Kidney (tissue), 11 donors: ENCODE measurements around the gene SRGAP2C. TPM values are rescaled to one million over a fixed set of nuclear protein-coding genes. Genes with fewer than 3 reads are reported as not detected.
"Not testable (repeated sequence)": the region's sequence is repeated elsewhere in the genome, so short reads cannot be mapped to it uniquely, and the experiment has no call there.

Experiments used
- DNase-seq, 5 donors: peaks; one replicate each; pipeline ENCODE4 v3.0.0-alpha.2; 2013 to 2020
- FAIRE-seq: peaks from 2 replicates; lab custom pipeline; 2012; peaks lifted over from hg19 to GRCh38; lab: Jason Lieb, UNC
- H3K27ac ChIP-seq, 2 donors: one replicate each; pipeline ENCODE4 v1.7.0; 2013; ENCODE audit warnings: low read depth in 2 of 2, low read length in 2 of 2, inconsistent platforms in 1 of 2
- H3K27me3 ChIP-seq: one replicate; pipeline ENCODE4 v1.7.1; 2013; ENCODE audit warnings: low read length, inconsistent platforms; ENCODE audit not compliant: control insufficient read depth, insufficient read depth
- H3K36me3 ChIP-seq, 3 donors: one replicate each; pipeline versions ENCODE4 v1.7.0 to v1.7.1; 2013; ENCODE audit warnings: low read length in 3 of 3, control low read depth in 1 of 3, inconsistent platforms in 1 of 3; ENCODE audit not compliant: insufficient read depth in 3 of 3, control insufficient read depth in 2 of 3
- H3K4me1 ChIP-seq, 3 donors: one replicate each; pipeline versions ENCODE4 v1.7.0 to v1.7.1; 2013; ENCODE audit warnings: low read length in 3 of 3, inconsistent platforms in 1 of 3, low read depth in 1 of 3; ENCODE audit not compliant: control insufficient read depth in 2 of 3, insufficient read depth in 2 of 3
- H3K4me3 ChIP-seq, 3 donors: one replicate each; pipeline versions ENCODE4 v1.7.0 to v1.8.1; 2013; ENCODE audit warnings: low read length in 3 of 3, control low read depth in 1 of 3, inconsistent platforms in 1 of 3
- H3K9ac ChIP-seq, 3 donors: one replicate each; pipeline versions ENCODE4 v1.7.0 to v1.7.1; 2013; ENCODE audit warnings: low read length in 3 of 3, control low read depth in 1 of 3, inconsistent platforms in 1 of 3
- H3K9me3 ChIP-seq, 3 donors: one replicate each; pipeline versions ENCODE4 v1.7.0 to v1.7.1; 2013; ENCODE audit warnings: low read length in 3 of 3, control low read depth in 1 of 3, inconsistent platforms in 1 of 3; ENCODE audit not compliant: control insufficient read depth in 2 of 3, insufficient read depth in 1 of 3
- intact Hi-C: fragments of 100-400 bp; cut with DNase I; formaldehyde crosslinking; loops from one replicate; pipeline ENCODE4 v1.11.1; 2022
- polyA plus RNA-seq: library from polyadenylated mRNA; stranded (reverse); fragments of 350-450 nt; fragmentation: Illumina TruSeq; extraction: RNeasy Lipid Tissue Mini Kit (QIAGEN cat#74804); gene quantifications from one replicate; pipeline ENCODE4 v1.2.3, GENCODE V29; 2014; ENCODE audit warnings: low read depth, low replicate concordance; ENCODE audit not compliant: insufficient read depth
- total RNA-seq: library from RNA; stranded (reverse); fragmentation: NEBNext Ultra II Directional; extraction: Animal tissue kit (Norgen Biotek cat#: 25700); gene quantifications from one replicate; pipeline ENCODE4 v1.2.1, GENCODE V29; 2021
- donor health status: control.
- donor health status: control.
- donor health status: DM: yes; HTN: yes; CAD: no.
- donor health status: Normal renal cell carcinoma (clear cell type).

Gene SRGAP2C
- total and polyA plus RNA-seq, 2 donors from 2014 or later, result 6.6 to 29.1 TPM

DNA sequence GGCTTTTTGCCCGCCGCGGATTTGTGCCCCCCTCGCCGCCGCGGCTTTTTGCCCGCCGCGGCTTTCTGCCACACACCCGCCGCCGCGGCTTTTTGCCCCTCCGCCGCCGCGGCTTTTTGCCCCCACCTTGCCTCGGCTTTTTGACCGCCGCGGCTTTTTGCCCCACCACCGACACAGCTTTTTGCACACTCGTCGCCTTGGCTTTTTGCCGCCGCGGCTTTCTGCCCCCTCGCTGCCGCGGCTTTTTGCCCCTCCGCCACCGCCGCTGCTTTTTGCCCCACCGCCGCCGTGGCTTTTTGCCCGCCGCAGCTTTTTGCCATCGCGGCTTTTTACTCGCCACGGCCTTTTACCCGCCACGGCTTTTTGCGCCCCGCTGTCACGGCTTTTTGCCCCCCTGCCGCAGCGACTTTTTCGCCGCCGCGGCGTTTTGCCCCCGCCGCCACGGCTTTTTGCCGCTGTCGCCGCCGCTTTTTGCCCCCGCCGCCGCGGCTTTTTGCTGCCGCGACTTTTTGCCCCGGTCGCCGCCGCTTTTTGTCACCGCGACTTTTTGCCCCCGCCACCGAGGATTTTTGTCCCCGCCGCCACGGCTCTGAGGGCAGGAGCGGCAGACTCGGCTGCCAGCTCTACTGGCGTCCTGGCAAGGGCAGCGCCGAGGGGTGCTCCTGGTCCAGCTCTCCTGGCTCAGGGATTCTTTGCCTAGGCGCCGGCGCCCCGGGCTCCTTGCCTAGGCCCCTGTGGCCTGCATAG, 211.7 kb downstream of the SRGAP2C start:
- H3K9me3 ChIP-seq, intact Hi-C loops, FAIRE-seq, H3K4me1 ChIP-seq, H3K36me3 ChIP-seq, H3K27me3 ChIP-seq, H3K4me3 ChIP-seq, H3K27ac ChIP-seq, H3K9ac ChIP-seq: not testable (repeated sequence)
- DNase-seq, result peak in 4 of 5 donors; percentile 17 to 82 (median 40)

- DNase-seq, H3K27ac ChIP-seq, H3K27me3 ChIP-seq, H3K4me3 ChIP-seq, intact Hi-C loops, H3K9ac ChIP-seq, H3K36me3 ChIP-seq, FAIRE-seq, H3K4me1 ChIP-seq, H3K9me3 ChIP-seq: not testable (repeated sequence)
These were observed 212.3 kb downstream of the SRGAP2C start for GRCh38 chr1:121397101-121397500.

DNA sequence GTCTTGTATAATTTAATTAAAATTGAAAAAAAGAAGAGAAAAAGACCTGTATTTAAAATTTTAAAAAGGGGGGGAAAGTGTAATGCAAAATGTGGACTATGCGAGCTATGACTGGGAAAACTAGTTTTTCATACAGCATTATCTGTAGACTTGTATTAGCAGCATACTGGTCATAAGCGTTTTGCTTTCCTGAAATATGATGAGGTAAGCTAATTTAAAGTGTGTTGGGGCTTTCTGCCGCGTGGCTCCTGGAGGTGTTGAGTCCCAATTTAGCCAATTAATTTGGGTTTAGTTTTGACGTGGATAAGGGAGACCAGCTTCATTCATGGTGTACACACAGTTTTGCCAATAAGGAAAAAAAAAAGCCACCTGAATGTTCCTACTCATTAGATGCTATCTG, 214.4 kb downstream of the SRGAP2C start:
- FAIRE-seq, intact Hi-C loops, DNase-seq, H3K36me3 ChIP-seq, H3K27me3 ChIP-seq, H3K4me3 ChIP-seq, H3K4me1 ChIP-seq, H3K27ac ChIP-seq, H3K9ac ChIP-seq, H3K9me3 ChIP-seq: not testable (repeated sequence)

DNA sequence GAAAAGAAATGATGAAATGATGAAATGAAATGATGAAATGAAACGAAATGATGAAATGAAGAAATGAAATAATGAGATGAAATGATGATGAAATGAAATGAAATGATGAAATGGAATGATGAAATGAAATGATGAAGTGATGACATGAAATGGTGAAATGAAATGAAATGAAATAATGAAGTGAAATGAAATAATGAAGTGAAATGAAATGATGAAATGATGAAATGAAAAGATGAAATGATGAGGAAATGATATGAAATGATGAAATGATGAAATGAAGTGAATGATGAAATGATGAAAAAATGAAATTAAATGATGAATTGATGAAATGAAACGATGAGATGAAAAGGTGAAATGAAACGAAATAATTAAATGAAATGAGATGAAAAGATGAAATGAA, 215.3 kb downstream of the SRGAP2C start:
- DNase-seq, H3K27me3 ChIP-seq, H3K9me3 ChIP-seq, H3K9ac ChIP-seq, intact Hi-C loops, H3K27ac ChIP-seq, H3K36me3 ChIP-seq, H3K4me3 ChIP-seq, H3K4me1 ChIP-seq: not testable (repeated sequence)
- peak; percentile 79 for FAIRE-seq

DNA sequence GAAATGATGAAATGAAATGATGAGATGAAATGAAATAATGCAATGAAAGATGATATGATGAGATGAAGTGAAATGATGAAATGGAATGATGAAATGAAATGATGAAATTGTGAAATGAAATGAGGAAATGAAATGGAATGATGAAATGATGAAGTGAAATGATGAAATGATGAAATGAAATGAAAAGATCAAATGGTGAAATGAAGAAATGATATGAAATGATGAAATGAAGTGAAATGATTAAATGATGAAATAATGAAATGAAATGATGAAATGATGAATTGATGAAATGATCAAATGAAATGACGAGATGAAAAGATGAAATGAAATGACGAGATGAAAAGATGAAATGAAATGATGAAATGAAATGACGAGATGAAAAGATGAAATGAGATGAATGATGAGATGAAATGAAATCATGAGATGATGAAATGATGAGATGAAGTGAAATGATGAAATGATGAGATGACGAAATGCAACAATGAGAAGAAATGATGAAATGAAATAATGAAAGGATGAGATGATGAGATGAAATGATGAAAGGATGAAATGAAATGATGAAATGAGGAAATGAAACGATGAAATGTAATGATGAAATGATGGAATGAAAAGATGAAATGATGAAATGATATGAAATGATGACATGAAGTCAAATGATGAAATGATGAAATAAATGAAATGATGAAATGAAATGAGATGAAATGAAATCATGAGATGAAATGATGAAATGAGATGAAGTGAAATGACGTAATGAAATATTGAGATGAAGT, 216.0 kb downstream of the SRGAP2C start:
- H3K27ac ChIP-seq, intact Hi-C loops, H3K4me3 ChIP-seq, FAIRE-seq, H3K27me3 ChIP-seq, H3K36me3 ChIP-seq, H3K4me1 ChIP-seq, H3K9me3 ChIP-seq, DNase-seq, H3K9ac ChIP-seq: not testable (repeated sequence)

GRCh38 chr1:121401375-121401955, 216.7 kb downstream of the SRGAP2C start:
- H3K27me3 ChIP-seq, H3K36me3 ChIP-seq, H3K27ac ChIP-seq, intact Hi-C loops, H3K9me3 ChIP-seq, H3K4me3 ChIP-seq, H3K4me1 ChIP-seq, DNase-seq, H3K9ac ChIP-seq, FAIRE-seq: not testable (repeated sequence)

DNA sequence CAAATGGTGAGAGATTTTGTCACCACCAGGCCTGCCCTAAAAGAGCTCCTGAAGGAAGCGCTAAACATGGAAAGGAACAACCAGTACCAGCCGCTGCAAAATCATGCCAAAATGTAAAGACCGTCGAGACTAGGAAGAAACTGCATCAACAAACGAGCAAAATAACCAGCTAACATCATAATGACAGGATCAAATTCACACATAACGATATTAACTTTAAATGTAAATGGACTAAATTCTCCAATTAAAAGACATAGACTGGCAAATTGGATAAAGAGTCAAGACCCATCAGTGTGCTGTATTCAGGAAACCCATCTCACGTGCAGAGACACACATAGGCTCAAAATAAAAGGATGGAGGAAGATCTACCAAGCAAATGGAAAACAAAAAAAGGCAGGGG, 218.5 kb downstream of the SRGAP2C start:
- H3K9me3 ChIP-seq, H3K9ac ChIP-seq, H3K36me3 ChIP-seq, intact Hi-C loops, FAIRE-seq, H3K27ac ChIP-seq, H3K4me1 ChIP-seq, H3K4me3 ChIP-seq, H3K27me3 ChIP-seq, DNase-seq: not testable (repeated sequence)
